GM06990 (cell line): ENCODE results near the gene MRPL23.

Source experiments
- DNase-seq: peaks from one replicate; pipeline ENCODE4 v3.0.0-alpha.2; 2011; ENCODE audit not compliant: insufficient read length; ENCODE audit errors: extremely low read depth
- H3K27me3 ChIP-seq: replicated peaks from 2 replicates; pipeline ENCODE4 v1.6.0; 2011; ENCODE audit warnings: low read length; ENCODE audit not compliant: control insufficient read depth, insufficient read depth
- H3K36me3 ChIP-seq: 2 replicates; pipeline ENCODE4 v1.5.1; 2011; ENCODE audit warnings: low read length; ENCODE audit not compliant: control insufficient read depth, insufficient read depth
- H3K4me3 ChIP-seq: replicated peaks from 2 replicates; pipeline ENCODE4 v1.5.1; 2011; ENCODE audit warnings: low read depth, mild to moderate bottlenecking, control low read depth, low read length
- TF ChIP-seq, protein P1 (sequence below): IDR thresholded peaks from 2 replicates; pipeline ENCODE4 v1.5.1; 2011; ENCODE audit warnings: low read length, control low read depth, mild to moderate bottlenecking, inconsistent platforms; ENCODE audit not compliant: insufficient read depth, poor library complexity, severe bottlenecking

MRPL23 gene

DNA sequence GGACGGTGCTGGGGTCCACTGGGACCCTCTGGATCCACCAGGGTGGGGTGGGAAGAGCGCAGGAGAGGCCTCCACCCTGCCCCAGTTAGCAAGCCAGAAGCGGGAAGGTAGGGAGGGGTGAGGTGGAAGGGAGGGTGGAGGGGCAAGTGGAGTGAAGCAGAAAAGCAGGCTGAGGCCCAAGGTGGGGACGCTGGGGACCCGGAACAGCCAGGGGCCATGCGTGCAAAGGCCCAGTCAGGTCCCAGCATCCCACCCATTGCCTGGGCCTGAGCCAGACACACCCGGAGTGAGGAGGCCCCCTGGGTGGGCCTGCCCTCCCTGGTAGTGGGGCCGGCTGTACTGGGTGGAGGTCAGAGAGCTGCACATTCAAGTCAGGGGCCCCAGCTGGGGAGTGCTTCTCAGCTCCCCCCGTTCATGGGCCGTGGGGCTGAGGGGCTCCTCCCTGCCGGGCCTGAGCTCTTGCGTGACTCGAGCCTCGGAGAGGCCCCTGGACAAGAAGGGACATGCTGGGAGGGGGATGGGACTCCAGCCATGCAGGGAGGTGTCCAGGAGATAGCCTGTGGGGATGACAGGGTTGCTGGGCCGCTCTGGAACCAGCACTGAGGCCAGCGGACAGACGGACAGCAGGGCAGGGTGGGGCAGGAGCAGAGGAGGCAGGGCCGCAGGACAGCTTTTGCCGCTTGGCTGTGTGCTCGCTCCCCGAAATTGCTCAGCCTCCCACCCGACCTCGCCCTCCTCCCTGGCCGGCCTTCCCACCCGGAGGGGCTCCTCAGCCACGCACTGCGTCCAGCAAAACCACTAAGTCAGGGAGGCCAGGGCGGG is 19.9 kb upstream of the MRPL23 start:
- Histone ChIP-seq H3K4me3 (no peak overlapping the region), H3K27me3 (no peaks in the 10 kb centered on the region; the same call in 1 of the 2 replicates)
- TF ChIP-seq, protein P1, sequence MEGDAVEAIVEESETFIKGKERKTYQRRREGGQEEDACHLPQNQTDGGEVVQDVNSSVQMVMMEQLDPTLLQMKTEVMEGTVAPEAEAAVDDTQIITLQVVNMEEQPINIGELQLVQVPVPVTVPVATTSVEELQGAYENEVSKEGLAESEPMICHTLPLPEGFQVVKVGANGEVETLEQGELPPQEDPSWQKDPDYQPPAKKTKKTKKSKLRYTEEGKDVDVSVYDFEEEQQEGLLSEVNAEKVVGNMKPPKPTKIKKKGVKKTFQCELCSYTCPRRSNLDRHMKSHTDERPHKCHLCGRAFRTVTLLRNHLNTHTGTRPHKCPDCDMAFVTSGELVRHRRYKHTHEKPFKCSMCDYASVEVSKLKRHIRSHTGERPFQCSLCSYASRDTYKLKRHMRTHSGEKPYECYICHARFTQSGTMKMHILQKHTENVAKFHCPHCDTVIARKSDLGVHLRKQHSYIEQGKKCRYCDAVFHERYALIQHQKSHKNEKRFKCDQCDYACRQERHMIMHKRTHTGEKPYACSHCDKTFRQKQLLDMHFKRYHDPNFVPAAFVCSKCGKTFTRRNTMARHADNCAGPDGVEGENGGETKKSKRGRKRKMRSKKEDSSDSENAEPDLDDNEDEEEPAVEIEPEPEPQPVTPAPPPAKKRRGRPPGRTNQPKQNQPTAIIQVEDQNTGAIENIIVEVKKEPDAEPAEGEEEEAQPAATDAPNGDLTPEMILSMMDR, result no peak

DNA sequence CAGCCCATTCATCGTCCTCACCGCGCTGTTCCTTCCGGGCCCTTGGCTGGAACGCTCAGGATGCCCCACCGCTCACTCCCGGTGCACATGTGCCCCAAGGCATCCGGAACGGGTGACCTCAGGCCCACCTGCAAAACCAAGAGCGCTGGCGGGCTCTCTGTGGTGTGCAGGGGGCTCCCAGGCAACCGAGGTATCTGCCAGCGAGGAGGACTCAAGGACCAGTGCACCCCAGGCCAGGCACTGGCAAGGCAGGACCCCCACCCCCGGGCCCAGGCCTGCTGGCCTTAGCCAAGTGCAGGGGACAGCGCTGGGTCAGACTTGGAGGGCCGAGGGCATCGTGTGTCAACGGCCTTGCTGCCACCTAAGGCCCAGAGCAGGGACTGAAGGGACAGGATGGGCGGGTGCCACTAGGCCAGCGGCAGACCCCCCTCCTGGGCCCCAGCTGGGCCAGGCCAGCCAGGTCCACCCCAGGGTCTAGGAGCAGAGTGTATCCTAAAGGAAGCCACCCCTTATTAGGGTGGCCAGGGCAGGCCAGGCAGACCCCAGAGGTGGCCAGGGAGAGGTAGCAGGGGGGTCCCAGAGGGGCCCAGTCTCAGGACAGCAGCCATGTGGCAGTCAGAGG is 19.2 kb upstream of the MRPL23 start:
- no peaks in the 10 kb centered on the region for H3K36me3 ChIP-seq
- no peaks in the 10 kb centered on the region; the same call in 1 of the 2 replicates for H3K27me3 ChIP-seq
- H3K4me3 ChIP-seq, result no peak overlapping the region
- TF ChIP-seq, protein P1, result no peak
- DNase-seq, result no peak

More for the DNA sequence above, 19.9 kb upstream of the MRPL23 start:
- DNase-seq, result no peak
- H3K36me3 ChIP-seq, result no peaks in the 10 kb centered on the region

DNA sequence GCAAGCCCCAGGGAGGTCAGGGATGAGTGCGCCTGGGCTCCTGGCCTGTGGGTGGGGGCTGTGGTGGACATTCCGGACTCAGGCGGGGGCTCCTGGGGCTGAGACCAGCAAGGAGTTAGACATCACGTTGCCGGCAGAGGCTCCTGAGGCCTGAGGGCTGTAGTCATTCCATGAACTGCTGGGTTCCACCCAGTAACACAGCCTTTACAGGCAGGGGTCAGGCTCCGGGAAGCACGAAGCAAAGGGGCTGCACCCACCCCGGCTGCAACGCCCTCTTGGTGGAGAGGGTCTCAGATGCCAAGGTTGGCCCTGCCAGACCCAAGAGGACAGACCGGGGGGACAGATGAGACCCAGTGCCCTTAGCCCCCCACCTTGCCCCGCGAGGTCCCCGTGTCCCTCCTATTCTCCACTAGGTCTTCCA is 18.7 kb upstream of the MRPL23 start:
- DNase-seq, result no peak
- Histone ChIP-seq H3K36me3 (no peaks in the 10 kb centered on the region), H3K4me3 (no peak overlapping the region), H3K27me3 (no peaks in the 10 kb centered on the region; the same call in 1 of the 2 replicates)
- TF ChIP-seq, protein P1, result no peak

DNA sequence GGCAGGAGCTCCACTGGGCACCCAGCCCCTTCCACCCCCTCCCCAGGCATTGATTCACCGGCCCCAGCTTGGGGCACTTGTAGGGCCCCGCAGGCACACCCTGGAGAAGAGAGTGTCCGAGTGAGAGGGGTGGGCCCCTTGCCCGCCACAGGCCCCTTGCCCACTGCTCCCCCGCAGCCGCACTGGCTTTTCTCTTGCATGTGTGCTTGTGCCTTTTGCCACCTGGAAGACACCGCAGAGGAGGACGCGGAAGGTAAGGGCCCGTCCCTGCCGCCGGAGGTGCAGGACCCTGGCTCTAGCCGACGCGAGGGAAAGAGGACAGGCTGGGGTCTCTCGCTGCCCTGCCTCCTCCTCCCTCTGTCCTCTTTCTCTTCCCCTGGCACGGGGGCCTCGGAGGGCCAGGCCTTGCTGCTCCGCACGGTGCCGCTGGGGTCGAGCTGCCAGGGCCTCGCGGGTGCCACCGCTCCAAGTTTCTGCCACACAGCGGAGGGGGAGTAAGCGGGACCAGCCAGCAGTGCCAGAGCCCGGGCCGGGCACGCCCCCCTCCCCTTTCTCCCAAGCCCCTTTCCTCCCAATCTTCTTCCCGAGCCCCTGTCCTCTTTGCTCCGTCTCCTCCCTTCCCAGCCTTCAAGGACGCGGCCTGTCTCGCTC is 18.1 kb upstream of the MRPL23 start:
- TF ChIP-seq, protein P1, result no peak
- Histone ChIP-seq H3K4me3 (no peak overlapping the region), H3K27me3 (no peaks in the 10 kb centered on the region; the same call in 1 of the 2 replicates), H3K36me3 (no peaks in the 10 kb centered on the region)
- no peak for DNase-seq

DNA sequence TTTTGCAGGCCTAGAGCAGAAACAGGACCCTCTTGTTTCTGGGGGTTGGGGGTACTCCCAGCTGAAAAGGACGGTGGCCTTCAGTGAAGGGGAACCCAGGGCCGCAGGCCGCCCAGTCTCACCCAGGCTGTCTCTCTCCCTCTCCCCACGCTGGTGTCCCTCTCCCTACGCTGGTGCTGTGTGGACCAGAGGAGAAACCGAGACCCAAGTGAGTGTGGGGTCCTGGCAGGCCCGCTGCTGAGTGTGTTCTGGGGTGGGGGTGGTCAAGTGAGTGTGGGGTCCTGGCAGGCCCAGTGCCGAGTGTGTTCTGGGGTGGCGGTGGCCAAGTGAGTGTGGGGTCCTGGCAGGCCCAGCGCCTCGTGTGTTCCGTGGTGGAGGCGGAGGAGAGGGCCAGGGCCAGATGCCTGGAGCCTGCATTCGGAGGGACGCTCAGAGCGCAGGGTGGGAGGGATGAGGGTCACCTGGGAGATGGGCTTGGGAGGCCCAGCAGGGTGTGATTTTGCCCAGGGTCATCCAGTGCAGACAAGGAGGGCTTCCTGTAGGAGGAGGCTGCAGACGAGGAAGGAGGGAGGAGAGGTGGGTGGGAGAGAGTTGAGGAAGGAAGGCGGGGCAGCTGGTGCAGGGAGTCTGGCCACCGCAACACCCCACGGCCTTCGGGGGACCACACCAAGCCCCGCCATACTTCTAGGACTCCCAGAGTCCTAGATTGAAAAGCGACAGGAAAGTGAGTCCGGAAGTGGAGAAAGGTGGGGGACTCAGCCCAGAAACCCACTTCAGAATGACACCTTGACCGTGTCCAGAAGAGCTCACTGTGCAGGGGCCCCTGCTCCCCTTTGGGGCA is 17.3 kb upstream of the MRPL23 start:
- TF ChIP-seq, protein P1, result no peak
- Histone ChIP-seq H3K27me3 (no peaks in the 10 kb centered on the region; the same call in 1 of the 2 replicates), H3K36me3 (no peaks in the 10 kb centered on the region), H3K4me3 (no peak overlapping the region)
- DNase-seq, result no peak
